Caki2 (cell line): ENCODE measurements around the gene TNS3. TPM values are rescaled to one million over a fixed set of nuclear protein-coding genes. Genes with fewer than 3 reads are reported as not detected.

Experiments used
- DNase-seq: peaks from one replicate; pipeline ENCODE4 v3.0.0-alpha.2; 2015; ENCODE audit warnings: low read depth
- in situ Hi-C: cut with HindIII; loops from 2 replicates; pipeline ENCODE4 v1.10.0; 2016; ENCODE audit warnings: low sequenced_read_pairs, low pct_unique_long_range_greater_than_20kb, mixed read lengths
- total RNA-seq: library from RNA; depleted of rRNA; stranded (reverse); fragments of >200 nt; shearing (Covaris generic); gene quantifications from 2 replicates; pipeline ENCODE4 v1.2.3, GENCODE V29; 2014; ENCODE audit warnings: low replicate concordance

Gene TNS3
- total RNA-seq, 1 experiment from 2014 or later: 50.5 TPM

DNA sequence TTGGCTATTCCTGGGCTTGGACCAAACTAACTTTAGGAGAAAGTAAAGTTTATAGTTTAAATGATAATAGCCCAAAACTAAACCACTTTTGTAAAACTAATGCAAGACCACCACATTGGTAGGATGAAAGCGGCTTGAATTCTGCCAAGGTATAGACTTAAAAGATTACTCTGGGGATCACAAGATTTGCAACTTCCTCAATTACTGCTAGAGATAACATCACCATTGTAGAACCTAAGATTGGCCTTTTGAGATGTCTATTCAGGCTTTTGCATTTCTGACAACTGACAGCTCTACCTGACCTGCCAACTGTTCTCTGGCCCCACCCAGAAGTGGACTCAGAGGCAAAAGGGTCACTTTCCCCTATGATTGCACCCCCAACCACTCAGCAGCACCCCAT is 162.4 kb downstream of the TNS3 start:
- in situ Hi-C loops: no loop called here

DNA sequence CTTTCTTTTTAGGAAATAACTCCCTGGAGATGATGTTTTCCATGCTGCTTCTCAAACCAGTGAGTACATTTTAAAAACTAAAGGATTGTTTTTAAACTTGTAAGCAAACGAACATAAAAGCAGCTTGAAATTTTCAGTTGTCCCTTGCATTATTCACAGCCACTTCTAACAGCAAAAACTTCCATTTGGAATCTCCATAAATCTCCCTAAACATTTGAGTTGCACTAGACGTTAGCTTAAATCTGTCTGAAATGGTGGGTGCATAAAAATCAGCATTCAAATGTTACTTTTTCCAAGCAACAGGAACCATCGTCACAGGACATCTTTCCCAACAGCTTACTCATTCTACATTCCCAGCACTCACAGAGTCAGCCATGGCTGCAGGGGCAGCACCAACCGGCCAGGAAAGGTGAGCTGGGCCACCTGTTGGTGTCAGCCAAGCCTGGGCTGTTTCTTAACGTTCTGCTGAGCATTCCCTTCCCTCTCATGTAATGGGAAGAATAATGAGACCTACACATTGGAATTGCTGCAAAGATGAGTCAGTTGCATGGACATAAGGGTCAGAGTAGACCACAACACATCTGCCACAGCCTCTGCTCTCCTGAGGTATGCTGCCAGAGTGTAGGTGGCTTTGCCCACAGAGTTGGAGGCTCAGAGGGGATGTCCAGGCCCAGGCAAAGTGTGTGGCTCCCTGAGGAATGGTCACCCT is 163.2 kb downstream of the TNS3 start:
- in situ Hi-C loops: no loop called here
- no peak for DNase-seq

More for the DNA sequence above, 162.4 kb downstream of the TNS3 start:
- no peak for DNase-seq

DNA sequence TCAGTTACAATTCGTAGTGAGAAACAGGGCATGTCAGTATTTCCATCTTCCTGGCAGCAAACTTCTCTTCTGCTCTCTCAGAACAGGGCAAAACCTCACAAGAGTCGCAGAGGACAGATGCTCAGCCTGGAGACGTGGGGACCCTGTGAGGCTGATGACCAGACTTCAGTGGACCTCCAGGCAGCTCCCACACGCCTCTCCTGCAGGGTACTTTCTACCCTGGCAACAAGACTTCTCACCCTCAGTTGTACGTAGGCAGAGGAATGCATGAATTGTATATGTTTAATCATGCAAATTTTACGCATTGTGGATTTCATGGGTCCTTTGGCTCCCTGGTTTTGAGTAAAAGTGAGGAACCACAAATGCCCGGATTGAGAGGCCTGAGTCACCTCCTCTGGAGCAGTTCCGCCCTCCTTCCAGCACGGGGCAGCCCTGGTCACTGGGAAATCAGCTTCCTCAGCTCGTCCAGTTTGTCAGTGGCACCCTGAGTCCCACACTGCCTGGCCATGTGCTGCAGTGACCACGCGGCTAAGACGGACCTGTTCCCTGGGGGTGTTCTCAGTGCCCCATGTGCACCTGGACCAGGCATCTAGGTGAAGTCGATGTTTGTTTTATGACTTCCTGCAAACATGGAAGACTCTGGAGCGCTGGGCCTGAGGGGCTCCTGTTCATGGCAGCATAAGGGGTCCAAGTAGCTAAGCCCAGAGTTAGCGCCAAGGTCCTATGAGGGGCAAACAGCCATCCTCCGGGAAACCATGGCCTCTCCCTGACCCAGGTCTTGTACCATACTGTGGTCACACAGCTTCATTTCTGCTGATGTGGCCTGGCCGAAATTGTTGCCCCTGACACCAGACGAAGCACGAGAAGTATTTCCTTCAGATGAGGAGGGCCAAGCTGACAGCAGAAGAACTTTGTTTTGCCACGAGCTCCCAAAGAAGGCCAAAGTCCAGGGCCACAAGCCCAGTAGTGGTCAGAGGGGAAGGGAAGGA is 165.1 kb downstream of the TNS3 start:
- in situ Hi-C loops: no loop called here

DNA sequence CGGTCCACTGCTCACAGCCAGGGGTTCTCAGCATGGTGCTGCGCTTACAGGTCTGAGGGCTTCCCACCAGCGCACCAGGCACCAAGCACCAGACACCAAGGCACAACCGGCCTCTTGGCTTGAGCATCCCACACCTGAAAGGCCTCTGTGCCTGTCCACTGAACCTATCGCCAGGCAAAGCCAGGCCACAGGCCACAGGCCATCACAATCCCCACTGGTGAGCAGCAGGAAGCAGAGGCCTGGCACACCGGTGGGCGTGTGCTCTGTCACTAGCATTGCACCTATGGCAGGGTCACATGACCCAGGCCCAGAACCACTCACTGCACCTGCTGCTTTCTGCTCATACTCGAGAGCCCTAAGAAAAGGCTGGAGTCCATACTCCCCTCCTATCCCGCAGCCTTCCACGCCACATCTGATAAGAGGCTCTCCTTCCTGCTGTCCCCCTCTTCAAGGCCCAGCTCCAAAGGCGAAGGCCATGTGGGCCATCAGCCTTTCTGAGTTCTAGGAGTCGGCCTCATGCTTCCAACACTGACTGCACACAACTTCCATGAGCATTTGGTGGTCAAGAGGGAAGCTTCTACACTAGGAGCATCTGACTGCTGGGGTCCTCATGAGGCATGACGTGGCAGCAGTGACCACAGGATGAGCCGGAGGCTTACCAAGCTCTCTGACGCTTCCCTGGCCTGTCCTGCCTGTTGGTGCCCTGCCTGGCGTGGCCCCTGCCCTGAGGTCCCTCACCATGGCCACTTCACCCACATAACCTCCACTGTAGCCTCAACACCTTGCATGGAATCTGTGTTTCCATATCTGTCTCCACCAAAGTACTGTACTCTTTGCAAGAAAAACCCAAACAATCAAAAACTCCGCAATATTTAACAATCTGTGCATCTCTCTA is 166.3 kb downstream of the TNS3 start:
- no peak for DNase-seq
- in situ Hi-C loops: no loop called here

More for the DNA sequence above, 165.1 kb downstream of the TNS3 start:
- DNase-seq: no peak

DNA sequence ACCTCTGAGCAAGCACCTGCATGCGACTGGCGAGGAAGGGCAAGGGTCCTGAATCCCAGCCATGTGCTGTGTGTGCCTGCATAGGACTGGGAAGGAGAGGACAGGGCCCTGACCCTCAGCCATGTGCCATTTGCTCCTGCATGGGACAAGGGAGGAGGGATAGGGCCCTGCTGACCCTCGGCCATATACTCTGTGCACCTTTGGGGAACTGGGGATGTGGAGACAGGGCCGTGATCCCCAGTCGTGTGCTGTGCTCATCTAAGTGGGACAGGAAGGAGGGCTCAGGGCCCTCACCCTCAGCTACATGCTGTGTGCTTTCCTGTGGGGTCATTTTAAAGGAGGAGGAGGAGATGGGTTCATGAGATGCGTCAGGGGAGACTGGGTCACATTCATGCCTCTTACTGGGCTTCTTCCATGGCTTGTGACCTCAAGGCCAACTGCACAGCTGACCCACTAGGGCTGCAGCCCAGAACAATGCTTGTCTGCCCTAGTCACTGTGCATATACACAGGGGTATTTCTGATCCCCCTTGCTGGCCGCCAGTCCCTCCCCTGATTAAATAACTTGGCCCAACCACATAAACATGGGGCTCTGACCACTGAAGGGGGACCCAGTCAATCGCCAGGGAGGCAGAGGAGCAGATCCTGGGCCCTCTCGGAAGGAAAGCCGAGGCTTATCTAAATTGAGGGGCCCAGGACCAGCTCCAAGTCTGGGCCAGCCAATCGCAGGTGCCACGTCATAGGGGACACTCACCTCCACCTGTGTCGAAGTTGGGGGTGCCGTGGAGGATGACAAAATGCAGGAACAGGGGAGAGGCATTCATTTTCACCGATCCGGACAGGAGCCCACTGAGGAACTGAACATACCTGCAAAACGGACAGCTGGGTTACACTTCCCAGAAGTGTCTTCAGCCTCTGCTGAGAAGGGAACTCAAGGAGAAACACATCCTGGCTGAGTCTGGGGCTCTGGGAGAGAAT is 167.3 kb downstream of the TNS3 start:
- in situ Hi-C loops: no loop called here
- no peak for DNase-seq

DNA sequence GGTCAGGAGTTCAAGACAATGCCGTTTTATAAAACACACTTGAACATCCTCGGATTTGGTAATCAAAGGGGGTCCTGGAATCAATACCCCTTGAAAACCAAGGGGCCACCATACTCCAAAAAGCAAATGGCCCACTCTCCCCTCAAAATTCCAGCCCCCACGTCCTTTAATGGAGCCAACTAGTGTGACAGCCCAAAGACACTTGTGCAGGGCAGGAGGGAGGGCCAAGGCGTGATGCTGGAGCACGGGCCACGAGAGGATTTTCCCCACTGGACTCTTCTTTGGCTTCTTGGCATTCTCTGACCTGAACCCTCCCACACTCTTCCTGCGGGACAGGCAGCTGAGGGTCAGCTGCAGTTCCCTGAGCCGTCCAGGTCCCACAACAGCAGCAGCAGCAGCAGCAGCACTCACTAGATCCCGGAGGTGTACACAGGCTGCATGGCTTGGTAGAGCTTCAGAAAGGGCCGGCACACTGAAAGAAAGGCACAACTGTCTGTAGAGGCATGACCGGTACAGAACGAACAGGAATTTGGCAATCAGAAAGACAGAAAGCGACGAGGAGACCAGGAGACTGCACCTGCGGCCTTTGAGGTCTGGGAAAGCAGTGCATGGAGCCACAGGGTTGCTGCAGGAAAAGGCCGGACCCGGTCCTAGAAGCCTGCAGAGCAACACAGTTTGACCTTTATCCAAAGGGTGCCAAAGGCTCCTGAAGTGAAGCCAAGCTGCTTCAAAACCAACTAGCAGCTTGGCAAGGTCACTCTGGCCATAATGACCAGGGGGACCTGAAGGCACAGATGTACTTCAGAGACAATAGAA is 168.2 kb downstream of the TNS3 start:
- DNase-seq: no peak
- in situ Hi-C loops: no loop called here

DNA sequence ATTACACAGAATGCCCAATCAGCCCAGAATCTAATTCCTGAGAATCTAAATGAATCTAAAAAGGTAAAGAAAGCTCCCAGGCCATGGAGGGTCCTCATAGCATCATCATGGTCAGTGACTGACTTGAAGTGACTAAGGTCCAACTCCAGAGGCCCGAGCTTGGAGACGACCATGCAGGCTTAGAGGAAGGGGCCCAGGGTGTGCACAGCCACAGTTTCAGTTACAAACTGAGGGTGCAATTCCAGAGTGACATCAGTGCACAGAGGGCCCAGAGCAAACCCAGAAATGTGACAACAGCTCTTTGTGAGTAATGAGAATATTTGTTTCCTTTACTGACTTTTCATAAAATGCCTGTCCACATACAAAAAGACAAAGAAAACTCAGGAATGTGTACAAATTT is 170.0 kb downstream of the TNS3 start:
- in situ Hi-C loops: no loop called here
- DNase-seq: no peak

DNA sequence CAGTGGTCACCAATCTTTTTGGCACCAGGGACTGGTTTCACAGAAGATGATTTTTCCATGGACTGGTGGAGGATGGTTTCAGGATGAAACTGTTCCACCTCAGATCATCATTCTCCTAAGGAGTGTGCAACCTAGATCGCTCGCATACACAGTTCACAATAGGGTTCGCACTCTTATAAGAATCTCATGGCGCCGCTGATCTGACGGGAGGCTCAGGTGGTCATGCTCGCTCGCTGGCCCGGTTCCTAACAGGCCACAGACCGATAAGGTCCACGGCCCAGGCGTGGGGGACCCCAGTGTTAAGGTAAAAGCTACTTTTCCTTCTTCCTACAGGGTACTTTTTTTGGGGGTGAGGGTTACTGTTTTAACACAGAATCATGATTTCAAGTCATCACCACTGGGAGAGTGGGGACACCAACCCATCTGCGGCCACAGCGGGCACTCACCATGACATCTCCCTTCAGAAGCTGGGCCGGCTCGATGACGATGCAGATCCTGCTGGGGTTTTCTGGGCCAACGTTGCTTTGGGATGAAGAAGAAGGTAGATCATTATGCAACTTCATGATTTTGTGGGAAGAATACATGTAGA is 170.5 kb downstream of the TNS3 start:
- DNase-seq: no peak
- in situ Hi-C loops: no loop called here

DNA sequence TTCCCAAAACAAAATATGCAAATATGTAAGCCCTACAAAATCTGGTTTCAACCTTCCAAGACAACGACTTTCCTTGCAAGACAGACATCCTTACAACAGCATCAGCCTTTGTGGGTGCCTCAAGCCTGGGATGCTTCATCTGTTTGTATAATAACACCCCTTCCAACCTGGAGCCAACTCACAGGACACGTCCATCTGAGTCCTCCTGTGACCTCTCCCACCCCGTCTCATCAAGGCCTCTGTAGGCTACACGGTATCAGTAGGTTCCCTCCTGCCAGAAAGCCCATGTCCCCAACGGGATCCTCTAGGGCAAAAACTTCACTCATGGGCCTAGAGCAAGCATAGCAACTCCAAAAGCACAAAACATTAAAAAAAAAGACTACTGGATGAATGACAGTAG is 173.2 kb downstream of the TNS3 start:
- in situ Hi-C loops: no loop called here
- no peak for DNase-seq

DNA sequence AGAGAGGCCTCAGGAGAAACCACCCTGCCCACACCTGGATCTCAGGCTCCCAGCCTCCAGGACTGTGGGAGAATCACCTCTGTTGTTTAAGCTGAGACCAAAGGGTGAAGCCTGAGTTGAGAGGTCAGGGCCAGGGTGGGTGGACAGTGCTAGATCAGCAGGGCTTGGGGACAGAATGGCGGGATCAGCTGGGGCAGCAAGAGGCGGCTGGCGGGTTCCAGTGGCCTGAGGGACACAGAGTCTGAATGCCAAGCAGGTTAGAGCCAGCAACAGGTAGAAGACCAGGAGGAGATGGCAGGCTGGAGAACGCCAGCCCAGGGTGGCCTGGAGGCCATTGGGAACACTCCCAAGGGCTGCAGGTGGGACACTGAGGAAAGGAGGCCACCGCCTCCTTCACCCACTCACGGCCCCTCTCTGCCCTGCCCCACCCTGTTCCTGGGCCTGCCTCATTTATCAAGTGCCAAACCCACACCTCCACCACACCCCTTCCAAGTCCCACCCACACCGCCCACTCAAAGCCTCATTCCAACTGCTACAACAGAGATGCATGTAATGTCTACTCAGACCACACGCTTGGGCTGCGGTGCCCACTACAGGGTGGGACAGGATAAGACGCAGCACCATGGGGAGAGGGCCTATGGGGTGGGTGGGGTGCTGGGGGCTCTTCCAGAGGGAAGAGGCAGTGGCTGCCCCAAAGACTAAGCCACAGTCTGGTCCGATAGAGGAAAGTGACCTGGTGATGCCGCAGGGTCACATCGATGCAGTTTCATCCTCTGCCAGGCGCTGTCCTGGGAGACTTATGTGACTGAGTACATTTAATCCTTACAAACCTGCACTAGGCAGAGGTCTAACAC is 173.9 kb downstream of the TNS3 start:
- in situ Hi-C loops: no loop called here

DNA sequence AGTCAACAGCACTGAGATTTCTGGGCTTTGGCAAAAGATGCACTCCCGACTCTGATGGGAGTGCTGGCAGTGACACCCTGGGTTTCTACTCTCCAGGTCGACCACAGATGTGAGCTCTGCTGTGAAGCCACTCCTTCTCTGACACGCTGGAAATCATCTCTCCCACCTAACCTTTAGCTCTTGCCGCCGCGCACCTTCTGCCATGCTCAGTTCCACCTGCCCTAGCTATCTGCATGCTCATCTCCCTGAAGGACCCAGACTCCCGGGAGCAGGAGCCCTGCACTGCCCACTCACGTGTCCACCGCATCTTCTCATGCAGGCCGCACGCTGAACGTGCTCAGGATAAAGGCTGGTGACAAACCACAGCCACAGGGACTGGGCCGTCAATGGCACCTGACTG is 174.8 kb downstream of the TNS3 start:
- no peak for DNase-seq
- in situ Hi-C loops: no loop called here

More for the DNA sequence above, 173.9 kb downstream of the TNS3 start:
- no peak for DNase-seq

DNA sequence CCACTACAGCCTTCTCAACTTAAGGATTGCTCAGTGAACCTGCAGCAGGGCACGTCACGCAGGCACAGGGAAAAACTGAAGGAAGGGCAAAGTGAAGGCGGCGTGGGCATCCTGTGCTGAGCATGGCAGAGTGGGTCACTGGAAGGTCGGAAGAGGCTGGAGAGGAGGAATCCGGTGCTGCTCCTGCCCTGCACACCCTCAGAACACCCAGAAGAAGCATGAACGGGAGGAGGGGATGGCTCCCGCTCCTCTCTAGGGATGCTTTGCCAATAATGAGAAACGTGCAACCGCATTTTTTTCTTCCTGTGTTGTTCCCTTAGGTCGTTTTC is 175.1 kb downstream of the TNS3 start:
- DNase-seq: no peak
- in situ Hi-C loops: no loop called here

DNA sequence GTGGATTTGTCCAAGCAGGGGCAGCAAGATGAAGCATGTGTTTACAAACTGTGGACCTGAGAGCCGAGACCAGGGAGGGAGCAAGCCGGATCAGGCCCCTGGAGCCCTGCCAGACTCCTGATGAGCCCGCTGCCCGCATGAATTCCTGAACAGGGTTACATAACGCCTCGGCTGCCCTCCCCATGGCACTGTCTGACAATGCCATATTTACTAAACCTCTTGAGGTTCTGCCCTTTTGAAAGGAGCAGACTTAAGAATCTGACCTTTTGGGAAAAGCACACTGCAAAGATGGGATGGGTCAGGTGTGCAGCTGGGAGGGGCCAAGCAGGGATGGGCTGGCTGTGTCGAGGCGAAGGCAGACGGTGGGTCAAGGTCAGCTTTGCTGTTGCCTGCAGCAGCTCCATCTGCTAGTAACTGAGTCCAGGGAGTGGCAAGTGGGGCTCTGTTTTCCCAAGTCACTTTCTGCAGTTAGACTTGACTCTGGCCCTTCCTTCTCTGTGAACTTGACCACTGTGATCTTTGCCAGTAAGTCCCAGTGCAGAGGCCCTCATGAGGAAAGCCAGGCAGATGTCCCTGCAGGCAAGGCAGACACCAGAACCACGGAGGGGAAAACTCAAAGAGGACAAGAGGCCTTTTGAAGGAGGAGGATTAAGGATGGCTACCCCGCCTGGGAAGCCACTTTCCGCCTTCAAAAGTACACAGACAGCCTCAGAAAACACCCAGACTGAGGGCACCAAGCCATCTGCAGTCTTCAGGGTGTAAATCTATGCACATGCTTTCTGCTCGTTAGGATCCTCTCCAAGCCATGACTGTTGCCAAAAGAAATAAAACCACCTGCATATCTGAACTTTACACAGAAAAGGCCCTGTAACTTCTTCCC is 175.8 kb downstream of the TNS3 start:
- in situ Hi-C loops: no loop called here
- peak; percentile 57 for DNase-seq

DNA sequence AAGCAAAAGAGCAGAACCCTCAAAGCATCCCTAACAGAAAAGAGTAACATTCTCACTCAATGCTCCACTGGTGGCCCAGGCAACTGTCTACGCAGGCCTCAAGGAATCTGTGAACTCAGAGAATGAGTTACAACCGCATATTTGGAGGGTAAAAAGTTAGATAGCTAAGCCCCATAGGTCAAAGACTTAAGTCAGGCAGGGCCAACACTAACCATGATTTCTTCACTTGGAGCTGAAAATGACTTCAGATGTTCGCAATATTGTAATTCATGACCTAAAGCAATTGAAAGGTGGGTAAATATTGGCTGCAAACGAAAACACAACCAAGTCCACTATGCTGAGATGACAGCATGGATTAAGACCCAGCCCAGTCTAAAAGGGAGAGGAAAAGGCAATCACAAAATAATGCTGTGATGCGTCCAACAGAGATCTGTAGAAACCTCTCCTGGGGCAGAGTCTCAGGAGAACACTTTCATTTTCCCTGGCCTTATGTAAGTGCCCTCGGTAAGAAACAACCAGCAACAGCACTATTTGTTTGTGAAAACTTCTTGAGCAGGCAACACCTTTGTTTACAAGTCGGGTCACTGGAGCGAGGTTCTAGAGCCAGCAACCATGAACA is 176.5 kb downstream of the TNS3 start:
- in situ Hi-C loops: no loop called here
- DNase-seq: no peak
